ENCODE measurements around the gene LDLRAD2.
A peak's percentile ranks its signal among the peaks of the same experiment; 100 is the strongest.
"Not testable (repeated sequence)": the region's sequence is repeated elsewhere in the genome, so short reads cannot be mapped to it uniquely, and the experiment has no call there.

Gene LDLRAD2

GRCh38 chr1:21771672-21772071 lies 40.4 kb upstream of the LDLRAD2 start:
- H3K9me2 ChIP-seq (replicated peaks; ENCODE audit: low read depth, low read length); H3F3A ChIP-seq (ENCODE audit: low read depth); H3K27me3 ChIP-seq (ENCODE audit: insufficient read depth, low read length, poor library complexity, severe bottlenecking); H3K4me2 ChIP-seq (ENCODE audit: low read depth, low read length, poor library complexity, severe bottlenecking); H3K4me3 ChIP-seq (ENCODE audit: low read length, poor library complexity, severe bottlenecking); H3K36me3 ChIP-seq (ENCODE audit: insufficient read depth, low read length); H3K9me3 ChIP-seq (ENCODE audit: insufficient read depth, low read depth, low read length); H3K9ac ChIP-seq (ENCODE audit: low read depth, low read length, poor library complexity, severe bottlenecking); H3K4me1 ChIP-seq (ENCODE audit: insufficient read depth, low read length, poor library complexity, severe bottlenecking); H2AFZ ChIP-seq (ENCODE audit: low read length): not testable (repeated sequence)
- Histone ChIP-seq H3K79me2 (ENCODE audit: insufficient read depth, low read length) (peaks cover 98% of the 10 kb centered on the region), H4K20me1 (ENCODE audit: insufficient read depth, low read length, poor library complexity, severe bottlenecking) (peaks cover 52% of the 10 kb centered on the region)

DNA sequence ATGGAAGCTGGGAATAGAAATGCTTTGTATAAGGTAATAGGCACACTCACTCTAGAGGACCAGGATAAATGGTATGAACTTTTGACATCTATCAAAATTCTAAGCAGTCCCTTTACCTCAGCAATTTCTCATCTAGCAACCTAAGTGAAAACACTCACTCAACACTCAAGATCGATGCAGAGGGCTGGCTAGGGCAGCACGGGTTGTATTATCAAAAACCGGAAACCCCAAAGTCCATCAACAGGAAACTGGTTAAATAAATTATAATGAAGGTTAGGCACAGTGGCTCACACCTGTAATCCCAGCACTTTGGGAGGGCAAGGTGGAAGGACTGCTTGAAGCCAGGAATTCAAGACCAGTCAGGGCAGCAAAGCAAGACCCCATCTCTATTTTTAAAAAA lies 38.5 kb upstream of the LDLRAD2 start:
- Histone ChIP-seq H2AFZ (ENCODE audit: low read length) (no peak overlapping the region), H3K4me2 (ENCODE audit: low read depth, low read length, poor library complexity, severe bottlenecking) (peak overlapping the region; percentile 45), H3F3A (ENCODE audit: low read depth) (no peaks in the 10 kb centered on the region), H3K9me3 (ENCODE audit: insufficient read depth, low read depth, low read length) (no peaks in the 10 kb centered on the region), H3K9ac (ENCODE audit: low read depth, low read length, poor library complexity, severe bottlenecking) (no peak overlapping the region), H3K79me2 (ENCODE audit: insufficient read depth, low read length) (peaks cover 98% of the 10 kb centered on the region), H3K27me3 (ENCODE audit: insufficient read depth, low read length, poor library complexity, severe bottlenecking) (no peaks in the 10 kb centered on the region), H3K4me1 (ENCODE audit: insufficient read depth, low read length, poor library complexity, severe bottlenecking) (peaks cover 8% of the 10 kb centered on the region), H3K36me3 (ENCODE audit: insufficient read depth, low read length) (no peaks in the 10 kb centered on the region; the same call in 1 of the 2 replicates), H3K4me3 (ENCODE audit: low read length, poor library complexity, severe bottlenecking) (no peak overlapping the region), H4K20me1 (ENCODE audit: insufficient read depth, low read length, poor library complexity, severe bottlenecking) (peaks cover 50% of the 10 kb centered on the region), H3K9me2 (replicated peaks; ENCODE audit: low read depth, low read length) (no peaks in the 10 kb centered on the region)
- TF ChIP-seq EZH2phosphoT487 (IDR thresholded peaks at IDR 0.05; ENCODE audit: borderline replicate concordance) (no peak), CTCF (conservative IDR thresholded peaks at IDR 0.05; ENCODE audit: low read length) (no peak)

DNA sequence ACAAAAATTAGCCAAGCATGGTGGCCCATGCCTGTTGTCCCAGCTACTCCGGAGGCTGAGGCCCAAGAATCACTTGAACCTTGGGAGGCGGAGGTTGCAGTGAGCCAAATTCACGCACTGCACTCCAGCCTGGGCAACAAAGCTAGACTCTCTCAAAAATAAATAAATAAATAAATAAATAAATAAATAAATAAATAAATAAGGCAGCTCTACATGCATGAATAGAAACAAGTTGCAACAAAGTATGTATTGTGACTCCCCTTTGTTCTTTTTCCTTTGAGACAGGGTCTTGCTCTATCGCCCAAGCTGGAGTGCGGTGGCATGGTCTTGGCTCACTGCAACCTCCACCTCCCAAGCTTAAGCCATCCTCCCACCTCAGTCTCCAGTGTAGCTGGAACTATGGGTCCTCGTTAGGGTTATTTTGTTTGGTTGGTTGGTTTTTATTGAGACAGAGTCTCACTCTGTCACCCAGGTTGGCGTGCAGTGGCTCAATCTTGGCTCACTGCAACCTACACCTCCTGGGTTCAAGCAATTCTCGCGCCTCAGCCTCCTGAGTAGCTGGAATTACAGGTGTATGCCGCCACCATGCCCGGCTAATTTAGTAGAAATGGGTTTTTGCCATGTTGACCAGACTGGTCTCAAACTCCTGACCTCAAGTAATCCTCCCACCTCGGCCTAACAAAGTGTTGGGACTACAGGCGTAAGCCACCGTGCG lies 37.1 kb upstream of the LDLRAD2 start:
- Histone ChIP-seq H3K4me3 (ENCODE audit: low read length, poor library complexity, severe bottlenecking) (no peak overlapping the region), H3K9me2 (replicated peaks; ENCODE audit: low read depth, low read length) (no peaks in the 10 kb centered on the region), H3K27me3 (ENCODE audit: insufficient read depth, low read length, poor library complexity, severe bottlenecking) (no peaks in the 10 kb centered on the region), H3K79me2 (ENCODE audit: insufficient read depth, low read length) (peaks cover 97% of the 10 kb centered on the region), H3K9ac (ENCODE audit: low read depth, low read length, poor library complexity, severe bottlenecking) (no peak overlapping the region), H3K9me3 (ENCODE audit: insufficient read depth, low read depth, low read length) (no peaks in the 10 kb centered on the region), H4K20me1 (ENCODE audit: insufficient read depth, low read length, poor library complexity, severe bottlenecking) (peaks cover 48% of the 10 kb centered on the region), H3K4me2 (ENCODE audit: low read depth, low read length, poor library complexity, severe bottlenecking) (no peak overlapping the region), H3F3A (ENCODE audit: low read depth) (no peaks in the 10 kb centered on the region), H2AFZ (ENCODE audit: low read length) (no peak overlapping the region), H3K36me3 (ENCODE audit: insufficient read depth, low read length) (no peaks in the 10 kb centered on the region), H3K4me1 (ENCODE audit: insufficient read depth, low read length, poor library complexity, severe bottlenecking) (peaks cover 14% of the 10 kb centered on the region)
- no peak for TF ChIP-seq EZH2phosphoT487 (IDR thresholded peaks at IDR 0.05; ENCODE audit: borderline replicate concordance)
- no peak for TF ChIP-seq CTCF (conservative IDR thresholded peaks at IDR 0.05; ENCODE audit: low read length)

DNA sequence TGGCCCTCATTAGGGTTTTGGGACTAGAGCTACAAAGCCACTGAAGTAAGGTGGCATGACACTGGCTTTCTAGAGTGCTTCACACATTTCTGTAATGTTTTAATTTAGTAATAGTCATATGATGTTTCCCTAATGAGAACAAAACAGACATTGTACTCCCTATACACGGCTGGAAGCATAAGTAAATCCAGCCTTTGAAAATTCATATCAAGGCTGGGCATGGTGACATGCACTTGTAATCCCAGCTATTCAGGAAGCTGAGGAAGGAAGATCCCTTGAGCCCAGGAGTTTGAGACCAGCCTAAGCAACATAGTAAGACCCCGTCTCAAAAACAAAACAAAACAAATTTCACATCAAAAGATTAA lies 36.5 kb upstream of the LDLRAD2 start:
- Histone ChIP-seq H3K4me2 (ENCODE audit: low read depth, low read length, poor library complexity, severe bottlenecking) (no peak overlapping the region), H4K20me1 (ENCODE audit: insufficient read depth, low read length, poor library complexity, severe bottlenecking) (peaks cover 46% of the 10 kb centered on the region), H3K27me3 (ENCODE audit: insufficient read depth, low read length, poor library complexity, severe bottlenecking) (no peaks in the 10 kb centered on the region), H3K4me1 (ENCODE audit: insufficient read depth, low read length, poor library complexity, severe bottlenecking) (peaks cover 19% of the 10 kb centered on the region), H3K36me3 (ENCODE audit: insufficient read depth, low read length) (no peaks in the 10 kb centered on the region), H3F3A (ENCODE audit: low read depth) (no peaks in the 10 kb centered on the region), H3K9ac (ENCODE audit: low read depth, low read length, poor library complexity, severe bottlenecking) (no peak overlapping the region), H3K9me3 (ENCODE audit: insufficient read depth, low read depth, low read length) (no peaks in the 10 kb centered on the region), H3K9me2 (replicated peaks; ENCODE audit: low read depth, low read length) (no peaks in the 10 kb centered on the region), H3K4me3 (ENCODE audit: low read length, poor library complexity, severe bottlenecking) (no peak overlapping the region), H3K79me2 (ENCODE audit: insufficient read depth, low read length) (peaks cover 97% of the 10 kb centered on the region), H2AFZ (ENCODE audit: low read length) (no peak overlapping the region)
- TF ChIP-seq EZH2phosphoT487 (IDR thresholded peaks at IDR 0.05; ENCODE audit: borderline replicate concordance) (no peak), CTCF (conservative IDR thresholded peaks at IDR 0.05; ENCODE audit: low read length) (no peak)

Measured in Loucy (cell line).